ENCODE data around the gene MGMT. TPM values are rescaled to one million over a fixed set of nuclear protein-coding genes. Genes with fewer than 3 reads are reported as not detected.

Gene MGMT
- polyA plus RNA-seq, 1 donor from 2014 or later: 0.94 TPM

DNA sequence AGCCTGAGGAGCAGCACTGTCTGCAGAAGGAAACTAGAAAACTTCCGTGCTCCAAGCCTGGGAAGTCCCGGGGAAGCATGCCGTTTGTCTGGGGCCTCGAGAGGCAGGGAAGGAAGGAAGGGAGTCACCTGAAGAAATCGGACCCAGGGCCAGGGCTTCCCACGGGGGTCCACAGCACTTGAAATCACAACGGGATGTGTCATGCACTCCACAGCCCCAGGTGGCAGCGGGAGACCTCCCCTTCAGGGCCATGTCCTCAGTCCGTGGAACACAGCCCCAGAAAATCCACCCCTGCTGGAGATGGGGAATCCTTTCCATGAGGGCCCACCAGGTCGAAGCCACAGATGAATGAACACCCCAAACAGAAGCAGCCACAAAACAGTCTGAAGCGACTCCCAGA lies 239.5 kb downstream of the MGMT start:
- no peak for TF ChIP-seq MXI1 (conservative IDR thresholded peaks at IDR 0.05; ENCODE audit: poor library complexity, severe bottlenecking)
- no peak for TF ChIP-seq RAD21 (conservative IDR thresholded peaks at IDR 0.05)
- TF ChIP-seq, protein P1, sequence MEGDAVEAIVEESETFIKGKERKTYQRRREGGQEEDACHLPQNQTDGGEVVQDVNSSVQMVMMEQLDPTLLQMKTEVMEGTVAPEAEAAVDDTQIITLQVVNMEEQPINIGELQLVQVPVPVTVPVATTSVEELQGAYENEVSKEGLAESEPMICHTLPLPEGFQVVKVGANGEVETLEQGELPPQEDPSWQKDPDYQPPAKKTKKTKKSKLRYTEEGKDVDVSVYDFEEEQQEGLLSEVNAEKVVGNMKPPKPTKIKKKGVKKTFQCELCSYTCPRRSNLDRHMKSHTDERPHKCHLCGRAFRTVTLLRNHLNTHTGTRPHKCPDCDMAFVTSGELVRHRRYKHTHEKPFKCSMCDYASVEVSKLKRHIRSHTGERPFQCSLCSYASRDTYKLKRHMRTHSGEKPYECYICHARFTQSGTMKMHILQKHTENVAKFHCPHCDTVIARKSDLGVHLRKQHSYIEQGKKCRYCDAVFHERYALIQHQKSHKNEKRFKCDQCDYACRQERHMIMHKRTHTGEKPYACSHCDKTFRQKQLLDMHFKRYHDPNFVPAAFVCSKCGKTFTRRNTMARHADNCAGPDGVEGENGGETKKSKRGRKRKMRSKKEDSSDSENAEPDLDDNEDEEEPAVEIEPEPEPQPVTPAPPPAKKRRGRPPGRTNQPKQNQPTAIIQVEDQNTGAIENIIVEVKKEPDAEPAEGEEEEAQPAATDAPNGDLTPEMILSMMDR (IDR thresholded peaks at IDR 0.05; ENCODE audit: poor library complexity, severe bottlenecking): no peak
- TF ChIP-seq POLR2AphosphoS5 (IDR thresholded peaks at IDR 0.05): no peak
- TF ChIP-seq, protein P2, sequence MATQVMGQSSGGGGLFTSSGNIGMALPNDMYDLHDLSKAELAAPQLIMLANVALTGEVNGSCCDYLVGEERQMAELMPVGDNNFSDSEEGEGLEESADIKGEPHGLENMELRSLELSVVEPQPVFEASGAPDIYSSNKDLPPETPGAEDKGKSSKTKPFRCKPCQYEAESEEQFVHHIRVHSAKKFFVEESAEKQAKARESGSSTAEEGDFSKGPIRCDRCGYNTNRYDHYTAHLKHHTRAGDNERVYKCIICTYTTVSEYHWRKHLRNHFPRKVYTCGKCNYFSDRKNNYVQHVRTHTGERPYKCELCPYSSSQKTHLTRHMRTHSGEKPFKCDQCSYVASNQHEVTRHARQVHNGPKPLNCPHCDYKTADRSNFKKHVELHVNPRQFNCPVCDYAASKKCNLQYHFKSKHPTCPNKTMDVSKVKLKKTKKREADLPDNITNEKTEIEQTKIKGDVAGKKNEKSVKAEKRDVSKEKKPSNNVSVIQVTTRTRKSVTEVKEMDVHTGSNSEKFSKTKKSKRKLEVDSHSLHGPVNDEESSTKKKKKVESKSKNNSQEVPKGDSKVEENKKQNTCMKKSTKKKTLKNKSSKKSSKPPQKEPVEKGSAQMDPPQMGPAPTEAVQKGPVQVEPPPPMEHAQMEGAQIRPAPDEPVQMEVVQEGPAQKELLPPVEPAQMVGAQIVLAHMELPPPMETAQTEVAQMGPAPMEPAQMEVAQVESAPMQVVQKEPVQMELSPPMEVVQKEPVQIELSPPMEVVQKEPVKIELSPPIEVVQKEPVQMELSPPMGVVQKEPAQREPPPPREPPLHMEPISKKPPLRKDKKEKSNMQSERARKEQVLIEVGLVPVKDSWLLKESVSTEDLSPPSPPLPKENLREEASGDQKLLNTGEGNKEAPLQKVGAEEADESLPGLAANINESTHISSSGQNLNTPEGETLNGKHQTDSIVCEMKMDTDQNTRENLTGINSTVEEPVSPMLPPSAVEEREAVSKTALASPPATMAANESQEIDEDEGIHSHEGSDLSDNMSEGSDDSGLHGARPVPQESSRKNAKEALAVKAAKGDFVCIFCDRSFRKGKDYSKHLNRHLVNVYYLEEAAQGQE (IDR thresholded peaks at IDR 0.05; ENCODE audit: borderline replicate concordance): no peak
- TF ChIP-seq SMC3 (conservative IDR thresholded peaks at IDR 0.05; ENCODE audit: poor library complexity): no peak
- no peak for TF ChIP-seq EZH2 (IDR thresholded peaks at IDR 0.05; ENCODE audit: borderline replicate concordance, insufficient read depth, low read length, poor library complexity, severe bottlenecking)
- TF ChIP-seq TAF1 (IDR thresholded peaks at IDR 0.05; ENCODE audit: low read depth): no peak
- TF ChIP-seq EP300 (conservative IDR thresholded peaks at IDR 0.05; ENCODE audit: poor library complexity, severe bottlenecking): no peak
- Histone ChIP-seq H3K4me3 (ENCODE audit: low read length) (no peak overlapping the region), H3K36me3 (ENCODE audit: insufficient read depth, low read length) (no peaks in the 10 kb centered on the region), H3K27ac (ENCODE audit: low read length) (no peak overlapping the region), H2AFZ (ENCODE audit: low read depth, low read length) (no peak overlapping the region), H3F3A (ENCODE audit: insufficient read depth, low read length, poor library complexity, severe bottlenecking) (no peaks in the 10 kb centered on the region), H4K20me1 (ENCODE audit: insufficient read depth) (no peaks in the 10 kb centered on the region), H3K79me2 (replicated peaks; ENCODE audit: insufficient read depth, low read length) (no peaks in the 10 kb centered on the region), H3K4me2 (ENCODE audit: low read length) (no peak overlapping the region), H3K9ac (ENCODE audit: low read length) (no peak overlapping the region), H3K9me2 (ENCODE audit: insufficient read depth, low read length) (no peaks in the 10 kb centered on the region), H3K27me3 (ENCODE audit: insufficient read depth, low read depth, low read length) (no peaks in the 10 kb centered on the region), H3K9me3 (ENCODE audit: low read length) (no peaks in the 10 kb centered on the region)

DNA sequence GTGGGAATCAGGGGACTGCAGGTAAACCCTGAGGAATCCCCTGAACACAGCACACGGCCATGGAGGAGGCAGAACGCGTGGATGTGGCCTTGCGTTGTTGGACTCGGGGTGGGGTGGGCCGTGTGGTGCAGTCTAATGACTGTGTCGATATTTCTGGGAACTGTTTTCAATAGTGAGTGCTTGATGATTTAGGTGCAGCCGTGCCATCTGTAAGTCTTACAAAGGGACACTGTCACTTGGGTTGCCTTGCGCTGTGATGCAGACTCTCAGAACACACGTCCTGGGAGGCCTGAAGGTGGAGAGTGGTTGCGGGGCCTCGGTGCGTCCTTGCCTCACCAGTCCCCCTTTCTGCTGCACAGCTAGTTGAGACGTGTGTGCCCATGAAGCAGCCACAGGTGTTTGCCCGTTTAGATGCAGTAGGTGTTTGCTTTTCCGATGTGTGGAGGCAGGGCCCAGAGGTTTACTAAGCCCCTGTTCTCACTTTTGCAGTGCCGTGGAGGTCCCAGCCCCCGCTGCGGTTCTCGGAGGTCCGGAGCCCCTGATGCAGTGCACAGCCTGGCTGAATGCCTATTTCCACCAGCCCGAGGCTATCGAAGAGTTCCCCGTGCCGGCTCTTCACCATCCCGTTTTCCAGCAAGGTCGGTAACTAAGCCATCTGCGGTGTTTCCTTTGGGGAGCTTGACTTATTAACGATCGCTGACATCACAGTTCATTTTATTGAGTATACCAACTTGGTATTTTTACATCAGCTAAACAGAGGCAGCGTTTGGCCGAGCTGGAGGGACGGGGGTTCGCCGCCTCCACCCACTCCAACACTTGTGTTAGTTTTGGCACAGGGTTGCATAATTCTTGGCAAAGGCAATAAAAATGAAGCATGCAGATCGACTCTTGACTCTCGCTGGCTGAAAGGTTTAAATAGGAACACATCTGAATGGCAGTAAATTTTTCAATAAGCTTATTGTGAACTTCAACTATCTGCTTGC lies 240.7 kb downstream of the MGMT start:
- H3K36me3 ChIP-seq (ENCODE audit: insufficient read depth, low read length): no peaks in the 10 kb centered on the region
- H4K20me1 ChIP-seq (ENCODE audit: insufficient read depth): no peaks in the 10 kb centered on the region
- no peaks in the 10 kb centered on the region for H3K79me2 ChIP-seq (replicated peaks; ENCODE audit: insufficient read depth, low read length)
- TF ChIP-seq POLR2AphosphoS5 (IDR thresholded peaks at IDR 0.05) (no peak), SMC3 (conservative IDR thresholded peaks at IDR 0.05; ENCODE audit: poor library complexity) (no peak), MXI1 (conservative IDR thresholded peaks at IDR 0.05; ENCODE audit: poor library complexity, severe bottlenecking) (no peak), RAD21 (conservative IDR thresholded peaks at IDR 0.05) (no peak), EP300 (conservative IDR thresholded peaks at IDR 0.05; ENCODE audit: poor library complexity, severe bottlenecking) (no peak), TAF1 (IDR thresholded peaks at IDR 0.05; ENCODE audit: low read depth) (no peak), EZH2 (IDR thresholded peaks at IDR 0.05; ENCODE audit: borderline replicate concordance, insufficient read depth, low read length, poor library complexity, severe bottlenecking) (no peak)
- TF ChIP-seq, protein P1 (IDR thresholded peaks at IDR 0.05; ENCODE audit: poor library complexity, severe bottlenecking): no peak
- TF ChIP-seq, protein P2 (IDR thresholded peaks at IDR 0.05; ENCODE audit: borderline replicate concordance): no peak
- H3F3A ChIP-seq (ENCODE audit: insufficient read depth, low read length, poor library complexity, severe bottlenecking): no peaks in the 10 kb centered on the region
- H3K4me3 ChIP-seq (ENCODE audit: low read length): no peak overlapping the region
- H3K4me2 ChIP-seq (ENCODE audit: low read length): no peak overlapping the region
- no peaks in the 10 kb centered on the region for H3K9me2 ChIP-seq (ENCODE audit: insufficient read depth, low read length)
- no peaks in the 10 kb centered on the region for H3K27me3 ChIP-seq (ENCODE audit: insufficient read depth, low read depth, low read length)
- H3K9me3 ChIP-seq (ENCODE audit: low read length): no peaks in the 10 kb centered on the region
- H3K27ac ChIP-seq (ENCODE audit: low read length): no peak overlapping the region
- no peak overlapping the region for H3K9ac ChIP-seq (ENCODE audit: low read length)
- no peak overlapping the region for H2AFZ ChIP-seq (ENCODE audit: low read depth, low read length)

Data from neural cell (in vitro differentiated cells).